ENCODE data around the gene G3BP2.

The G3BP2 gene

GRCh38 chr4:75643651-75644050 lies 29.6 kb downstream of the G3BP2 start:
- DNase-seq (ENCODE audit: low read depth, low spot score): no peak

GRCh38 chr4:75639124-75639695 lies 34.0 kb downstream of the G3BP2 start:
- DNase-seq (ENCODE audit: low read depth, low spot score): no peak

GRCh38 chr4:75637827-75638226 lies 35.4 kb downstream of the G3BP2 start:
- DNase-seq (ENCODE audit: low read depth, low spot score): no peak

- no peak for DNase-seq (ENCODE audit: low read depth, low spot score)
Measured at GRCh38 chr4:75637176-75637575, 36.0 kb downstream of the G3BP2 start.

GRCh38 chr4:75634951-75635350 lies 38.3 kb downstream of the G3BP2 start:
- no peak for DNase-seq (ENCODE audit: low read depth, low spot score)

- no peak for DNase-seq (ENCODE audit: low read depth, low spot score)
Measured at GRCh38 chr4:75634281-75634680, 38.9 kb downstream of the G3BP2 start.

- DNase-seq (ENCODE audit: low read depth, low spot score): no peak
Measured at GRCh38 chr4:75633846-75634245, 39.4 kb downstream of the G3BP2 start.

- DNase-seq (ENCODE audit: low read depth, low spot score): no peak
Measured at GRCh38 chr4:75630937-75631329, 42.3 kb downstream of the G3BP2 start.

- DNase-seq (ENCODE audit: low read depth, low spot score): peak; percentile 95
Measured at GRCh38 chr4:75630174-75630936, 42.9 kb downstream of the G3BP2 start, which contains the start of gene CDKL2. Gene CDKL2 (minus strand): TSS chr4:75630528. CDS start chr4:75625988, 4,540 bp downstream.

GRCh38 chr4:75629239-75629638 lies 44.0 kb downstream of the G3BP2 start:
- no peak for DNase-seq (ENCODE audit: low read depth, low spot score)

- DNase-seq (ENCODE audit: low read depth, low spot score): no peak
Measured at GRCh38 chr4:75623026-75623425, 50.2 kb downstream of the G3BP2 start.

- no peak for DNase-seq (ENCODE audit: low read depth, low spot score)
Measured at GRCh38 chr4:75621715-75622114, 51.5 kb downstream of the G3BP2 start.

- no peak for DNase-seq (ENCODE audit: low read depth, low spot score)
Measured at GRCh38 chr4:75612306-75612705, 60.9 kb downstream of the G3BP2 start.

GRCh38 chr4:75605928-75606327 lies 67.3 kb downstream of the G3BP2 start:
- DNase-seq (ENCODE audit: low read depth, low spot score): no peak

GRCh38 chr4:75599647-75600046 lies 73.6 kb downstream of the G3BP2 start:
- no peak for DNase-seq (ENCODE audit: low read depth, low spot score)

GRCh38 chr4:75598390-75598789 lies 74.8 kb downstream of the G3BP2 start:
- DNase-seq (ENCODE audit: low read depth, low spot score): no peak

- no peak for DNase-seq (ENCODE audit: low read depth, low spot score)
Measured at GRCh38 chr4:75596061-75596460, 77.2 kb downstream of the G3BP2 start.

GRCh38 chr4:75593393-75593792 lies 79.8 kb downstream of the G3BP2 start:
- DNase-seq (ENCODE audit: low read depth, low spot score): no peak

Measured in ELF-1 (cell line).